HepG2 (cell line): ENCODE data around the gene MGMT.

Experiments used
- EP300 ChIP-seq, 3 experiments: sonication (generic) in 1 of 3; formaldehyde crosslinking in 1 of 3; IDR thresholded peaks; 2 replicates each; pipeline versions ENCODE4 v1.5.1 to v1.6.1; 2011 to 2020; ENCODE audit warnings: low read depth in 2 of 3, low read length in 2 of 3, borderline replicate concordance in 1 of 3, improper control_type of control experiment in 1 of 3, mild to moderate bottlenecking in 1 of 3, missing genetic modification reagents in 1 of 3, moderate library complexity in 1 of 3
- FOXA3 ChIP-seq: IDR thresholded peaks from 2 replicates; pipeline ENCODE4 v1.6.1; 2016; ENCODE audit warnings: missing genetic modification reagents, missing compliant biosample characterization
- GATAD1 ChIP-seq: IDR thresholded peaks from 2 replicates; pipeline ENCODE4 v1.6.1; 2016; ENCODE audit warnings: missing genetic modification reagents, missing compliant biosample characterization
- HCFC1 ChIP-seq: fragments of 150-350 bp; IDR thresholded peaks from 2 replicates; pipeline ENCODE4 v1.6.1; 2014; ENCODE audit warnings: low read depth, low read length
- MYC ChIP-seq: sonication (generic); formaldehyde crosslinking; IDR thresholded peaks from 2 replicates; pipeline ENCODE4 v1.9.0; 2021; ENCODE audit warnings: missing genetic modification reagents, borderline replicate concordance
- PCBP1 ChIP-seq: fragments of 200-400 bp; formaldehyde crosslinking; IDR thresholded peaks from 2 replicates; pipeline ENCODE4 v1.6.1; 2017; ENCODE audit warnings: mild to moderate bottlenecking, low read depth, low read length, borderline replicate concordance
- POLR2AphosphoS2 ChIP-seq: IDR thresholded peaks from 2 replicates; pipeline ENCODE4 v1.6.1; 2011; ENCODE audit warnings: low read depth, low read length, improper control_type of control experiment
- REST ChIP-seq, 2 experiments: IDR thresholded peaks; 2 replicates each; pipeline ENCODE4 v1.6.1; 2011 to 2012; ENCODE audit warnings: low read length in 2 of 2, borderline replicate concordance in 1 of 2, low read depth in 1 of 2, mild to moderate bottlenecking in 1 of 2, moderate library complexity in 1 of 2
- SNAPC4 ChIP-seq: sonication (generic); formaldehyde crosslinking; IDR thresholded peaks from 2 replicates; pipeline ENCODE4 v1.4.0; 2020; ENCODE audit warnings: mild to moderate bottlenecking, missing genetic modification reagents
- TCF7 ChIP-seq: sonication (generic); IDR thresholded peaks from 2 replicates; pipeline ENCODE4 v1.6.1; 2016; ENCODE audit warnings: antibody characterized with exemption, low read depth
- ZNF432 ChIP-seq: sonication (generic); formaldehyde crosslinking; IDR thresholded peaks from 2 replicates; pipeline ENCODE4 v1.5.0; 2020; ENCODE audit warnings: missing genetic modification reagents, mild to moderate bottlenecking, borderline replicate concordance
- TF ChIP-seq, protein P1 (sequence below): sonication (generic); formaldehyde crosslinking; IDR thresholded peaks from 2 replicates; pipeline ENCODE4 v1.5.0; 2020; ENCODE audit warnings: mild to moderate bottlenecking, missing genetic modification reagents

GRCh38 chr10:129445436-129446182 lies 21.4 kb upstream of the MGMT start:
- TF ChIP-seq HCFC1 (no peak), POLR2AphosphoS2 (no peak), TCF7 (no peak), REST (IDR thresholded peaks at IDR 0.05; ENCODE audit: borderline replicate concordance in 1 of 2, low read depth in 1 of 2, low read length in 2 of 2) (no peak), SNAPC4 (CRISPR knock-in tag) (no peak), EP300 (IDR thresholded peaks at IDR 0.05; ENCODE audit: low read depth in 2 of 2, low read length in 2 of 2) (no peak), EP300 (CRISPR knock-in tag; IDR thresholded peaks at IDR 0.05; ENCODE audit: borderline replicate concordance) (no peak), PCBP1 (no peak), ZNF432 (CRISPR knock-in tag) (no peak), FOXA3 (CRISPR knock-in tag) (no peak), MYC (no peak), GATAD1 (no peak)
- TF ChIP-seq, protein P1, sequence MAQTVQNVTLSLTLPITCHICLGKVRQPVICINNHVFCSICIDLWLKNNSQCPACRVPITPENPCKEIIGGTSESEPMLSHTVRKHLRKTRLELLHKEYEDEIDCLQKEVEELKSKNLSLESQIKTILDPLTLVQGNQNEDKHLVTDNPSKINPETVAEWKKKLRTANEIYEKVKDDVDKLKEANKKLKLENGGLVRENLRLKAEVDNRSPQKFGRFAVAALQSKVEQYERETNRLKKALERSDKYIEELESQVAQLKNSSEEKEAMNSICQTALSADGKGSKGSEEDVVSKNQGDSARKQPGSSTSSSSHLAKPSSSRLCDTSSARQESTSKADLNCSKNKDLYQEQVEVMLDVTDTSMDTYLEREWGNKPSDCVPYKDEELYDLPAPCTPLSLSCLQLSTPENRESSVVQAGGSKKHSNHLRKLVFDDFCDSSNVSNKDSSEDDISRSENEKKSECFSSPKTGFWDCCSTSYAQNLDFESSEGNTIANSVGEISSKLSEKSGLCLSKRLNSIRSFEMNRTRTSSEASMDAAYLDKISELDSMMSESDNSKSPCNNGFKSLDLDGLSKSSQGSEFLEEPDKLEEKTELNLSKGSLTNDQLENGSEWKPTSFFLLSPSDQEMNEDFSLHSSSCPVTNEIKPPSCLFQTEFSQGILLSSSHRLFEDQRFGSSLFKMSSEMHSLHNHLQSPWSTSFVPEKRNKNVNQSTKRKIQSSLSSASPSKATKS: no peak
